ENCODE data around the gene SPDYE4.
"Not testable (repeated sequence)": the region's sequence is repeated elsewhere in the genome, so short reads cannot be mapped to it uniquely, and the experiment has no call there.

SPDYE4 gene

GRCh38 chr17:8758137-8758596 is at the start of gene SPDYE4:
SPDYE4 (minus strand) TSS chr17:8758546; CDS start chr17:8758382, 164 bp downstream.
- DNase-seq (ENCODE audit: low read depth in 1 of 2, low spot score in 1 of 2) = no peak

DNA sequence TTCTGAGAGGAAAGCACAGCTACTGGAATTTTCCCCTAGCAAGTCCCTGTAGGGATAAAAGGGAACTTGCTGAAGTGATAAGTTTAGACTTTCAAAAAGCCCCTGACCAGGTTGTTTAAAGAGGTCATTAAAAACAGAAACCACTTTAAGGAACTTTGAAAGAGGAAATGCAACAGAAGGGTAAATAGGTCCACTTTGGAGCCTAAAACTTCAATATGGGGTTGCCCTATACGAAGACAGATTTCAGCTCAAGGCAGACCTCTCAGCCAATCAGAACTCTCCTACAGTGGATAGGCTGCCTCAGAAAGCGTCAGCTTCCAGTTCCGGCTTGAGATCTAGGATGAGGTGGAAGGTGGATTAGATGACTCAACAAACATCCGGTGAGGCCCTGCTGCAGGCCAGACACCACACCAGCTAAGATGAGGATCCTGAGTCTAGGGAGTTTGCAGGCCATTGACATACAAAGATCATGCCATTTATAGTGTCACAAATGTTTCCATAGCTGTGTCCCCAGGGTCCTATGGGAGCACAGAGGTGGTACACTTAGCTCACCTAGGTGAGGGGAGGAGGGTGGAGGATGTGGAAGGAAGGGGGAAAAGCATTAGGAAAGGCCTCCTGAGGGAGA is 48.7 kb upstream of the SPDYE4 start:
- no peak for DNase-seq (ENCODE audit: low read depth in 1 of 2, low spot score in 1 of 2)

GRCh38 chr17:8806253-8806925 is 48.0 kb upstream of the SPDYE4 start:
- no peak for DNase-seq (ENCODE audit: low read depth in 1 of 2, low spot score in 1 of 2)

- DNase-seq (ENCODE audit: low read depth in 1 of 2, low spot score in 1 of 2) = not testable (repeated sequence)
These were observed 47.0 kb upstream of the SPDYE4 start for GRCh38 chr17:8805396-8805795.

- no peak for DNase-seq (ENCODE audit: low read depth in 1 of 2, low spot score in 1 of 2)
These were observed 45.4 kb upstream of the SPDYE4 start for GRCh38 chr17:8803531-8804420.

DNA sequence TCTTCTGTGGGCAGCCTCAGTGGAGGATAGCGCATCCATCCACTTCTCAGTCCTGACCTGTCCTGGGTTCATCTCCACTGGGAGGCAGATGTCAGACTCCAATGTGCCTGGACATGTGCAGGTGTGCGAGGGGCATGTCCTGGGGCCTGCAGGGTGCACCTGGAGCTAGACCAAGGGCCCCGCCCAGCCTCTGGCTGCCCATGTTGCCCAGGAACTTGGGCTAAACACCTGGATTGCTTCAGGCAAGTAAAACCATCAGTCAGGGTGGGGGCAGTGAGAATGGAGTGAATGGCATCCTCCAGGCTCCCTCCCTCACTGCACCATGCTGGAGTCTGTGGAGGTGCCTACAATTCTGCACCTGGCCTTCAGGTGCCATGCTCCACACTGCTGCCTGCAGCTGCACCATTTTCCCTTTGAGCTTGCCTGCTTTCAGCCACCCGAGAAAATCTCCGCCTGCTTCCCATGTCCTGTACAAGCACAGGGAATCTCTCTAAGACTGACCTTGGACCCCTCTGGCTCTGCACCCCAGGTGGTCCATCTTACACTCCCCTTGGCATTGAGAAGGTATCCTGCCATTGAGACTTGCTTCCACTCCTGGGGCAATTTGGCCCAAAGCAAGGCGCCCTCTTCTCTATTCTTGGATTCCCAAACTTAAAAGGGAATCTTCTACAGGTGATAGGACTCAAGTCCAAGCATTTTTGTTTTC is 42.9 kb upstream of the SPDYE4 start:
- no peak for DNase-seq (ENCODE audit: low read depth in 1 of 2, low spot score in 1 of 2)

DNA sequence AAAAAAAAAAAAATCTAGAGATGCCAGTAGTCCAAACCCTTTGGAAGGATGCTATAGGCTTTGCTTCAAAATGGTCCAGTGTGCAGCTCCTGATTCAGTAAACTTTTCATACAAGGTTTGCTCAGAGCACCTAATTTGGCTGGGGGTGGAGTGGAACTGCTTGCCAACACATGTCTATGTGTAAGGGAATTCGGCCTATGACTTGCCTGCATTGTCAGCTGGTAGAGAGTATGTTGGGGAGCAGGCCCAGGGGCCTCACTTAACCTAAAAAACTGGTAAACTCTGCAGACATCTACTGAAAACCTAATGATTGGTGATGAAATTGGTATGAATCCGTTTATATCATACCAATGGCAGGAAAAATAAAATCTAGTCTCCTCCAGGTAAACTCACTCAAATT is 42.3 kb upstream of the SPDYE4 start:
- no peak for DNase-seq (ENCODE audit: low read depth in 1 of 2, low spot score in 1 of 2)

DNA sequence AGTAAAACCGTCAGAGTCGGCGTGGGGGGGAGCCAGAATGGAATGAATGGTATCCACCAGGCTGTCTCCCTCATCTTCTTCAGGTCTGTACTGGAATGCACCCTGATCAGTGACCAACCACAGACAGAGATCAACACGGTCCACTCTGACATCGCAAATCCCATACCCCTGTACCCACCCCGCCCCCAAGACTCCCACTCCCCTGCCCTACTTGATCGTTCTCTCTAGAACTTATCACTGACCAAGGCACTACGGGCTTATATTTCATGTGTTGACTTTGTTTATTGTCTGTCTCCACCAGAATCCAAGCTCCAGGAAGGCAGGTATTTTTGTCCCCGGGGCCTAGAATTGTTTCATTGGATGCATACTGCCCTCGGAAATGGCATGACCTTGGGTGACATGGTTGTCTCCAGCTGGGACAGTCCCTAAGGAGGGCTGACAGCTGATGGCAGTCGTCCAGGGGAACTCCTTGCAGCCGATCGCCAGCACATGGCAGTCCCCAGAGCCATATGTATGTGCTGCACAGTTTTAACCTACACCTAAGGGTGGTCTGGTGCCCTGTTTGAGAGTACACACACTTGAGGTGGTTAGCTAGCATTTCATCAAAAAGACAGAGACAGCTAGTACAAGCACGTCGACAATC is 41.3 kb upstream of the SPDYE4 start:
- DNase-seq (ENCODE audit: low read depth in 1 of 2, low spot score in 1 of 2) = no peak

GRCh38 chr17:8798846-8799569 is 40.7 kb upstream of the SPDYE4 start, which contains the start of gene MFSD6L:
MFSD6L (minus strand) TSS chr17:8799365; CDS start chr17:8799120, 245 bp downstream.
- no peak for DNase-seq (ENCODE audit: low read depth in 1 of 2, low spot score in 1 of 2)

DNA sequence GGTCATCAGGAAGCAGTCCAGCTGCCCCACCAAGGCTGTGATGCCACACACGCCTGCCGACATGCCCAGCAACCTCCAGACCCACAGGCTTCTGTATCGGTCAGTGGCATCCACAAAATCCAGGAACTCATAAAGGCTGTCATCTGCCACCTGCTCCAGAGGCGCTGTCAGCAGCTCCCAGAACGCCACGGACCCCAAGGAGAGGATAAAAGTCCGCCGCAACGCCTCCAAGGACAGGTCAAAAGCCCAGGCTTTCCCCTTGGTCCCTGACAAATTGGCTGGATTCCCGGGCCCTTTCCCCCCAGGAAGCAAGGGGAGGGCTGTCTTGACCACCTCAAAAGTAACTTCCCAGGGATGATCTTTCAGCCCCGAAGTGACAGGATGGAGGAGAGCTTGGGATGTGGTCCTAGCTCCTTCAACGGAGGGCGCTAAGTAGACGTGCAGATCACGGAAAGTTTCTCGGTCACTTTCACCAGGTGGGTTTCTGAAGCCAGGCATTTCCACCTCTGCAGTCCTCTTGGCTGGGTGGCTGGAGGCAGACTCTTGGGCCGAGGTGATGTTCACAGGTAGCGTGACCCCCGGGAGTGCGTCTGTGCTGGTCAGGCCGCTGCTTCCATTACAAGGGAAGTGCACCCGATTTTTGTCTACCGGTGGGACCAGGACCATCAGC is 40.0 kb upstream of the SPDYE4 start:
- no peak for DNase-seq (ENCODE audit: low read depth in 1 of 2, low spot score in 1 of 2)

GRCh38 chr17:8797621-8798175 is 39.4 kb upstream of the SPDYE4 start:
- DNase-seq (ENCODE audit: low read depth in 1 of 2, low spot score in 1 of 2) = no peak

DNA sequence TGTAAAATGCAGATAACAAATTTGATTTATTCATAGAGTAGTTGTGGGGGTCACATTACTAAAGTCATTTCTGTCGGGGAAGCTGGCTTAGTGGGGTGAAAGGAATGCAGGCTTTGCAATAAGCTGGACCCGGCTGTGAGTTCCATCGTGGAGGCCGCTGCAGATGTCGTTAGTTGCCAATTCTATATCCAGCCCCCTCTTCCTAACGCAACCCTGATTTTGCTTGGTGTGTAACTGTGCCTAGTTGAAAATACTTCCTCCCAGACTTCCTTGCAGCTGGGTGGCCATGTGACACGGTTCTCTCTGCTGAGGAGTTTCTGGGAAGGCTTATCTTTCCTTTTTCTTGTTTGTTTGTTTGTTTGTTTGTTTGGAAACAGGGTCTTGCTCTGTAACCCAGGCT is 36.3 kb upstream of the SPDYE4 start:
- no peak for DNase-seq (ENCODE audit: low read depth in 1 of 2, low spot score in 1 of 2)

DNA sequence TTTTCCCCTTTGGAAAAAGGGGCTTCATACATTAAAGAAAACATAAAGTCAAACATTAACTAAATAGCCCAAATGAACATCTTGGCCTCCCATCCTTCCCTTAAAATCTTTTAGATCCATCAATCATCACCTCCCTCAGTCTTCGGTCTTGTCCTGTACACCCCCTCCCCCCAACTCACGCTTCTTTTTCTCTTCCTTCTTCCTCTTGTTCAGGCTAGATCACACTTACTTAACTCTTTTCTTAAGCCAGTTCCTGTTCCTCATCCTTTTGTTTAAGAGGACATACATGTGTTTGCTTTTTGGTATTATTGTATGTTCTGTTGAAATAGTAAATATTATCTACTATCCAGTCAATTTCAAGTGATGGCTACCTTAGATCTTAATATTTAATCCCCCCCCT is 35.3 kb upstream of the SPDYE4 start:
- no peak for DNase-seq (ENCODE audit: low read depth in 1 of 2, low spot score in 1 of 2)

DNA sequence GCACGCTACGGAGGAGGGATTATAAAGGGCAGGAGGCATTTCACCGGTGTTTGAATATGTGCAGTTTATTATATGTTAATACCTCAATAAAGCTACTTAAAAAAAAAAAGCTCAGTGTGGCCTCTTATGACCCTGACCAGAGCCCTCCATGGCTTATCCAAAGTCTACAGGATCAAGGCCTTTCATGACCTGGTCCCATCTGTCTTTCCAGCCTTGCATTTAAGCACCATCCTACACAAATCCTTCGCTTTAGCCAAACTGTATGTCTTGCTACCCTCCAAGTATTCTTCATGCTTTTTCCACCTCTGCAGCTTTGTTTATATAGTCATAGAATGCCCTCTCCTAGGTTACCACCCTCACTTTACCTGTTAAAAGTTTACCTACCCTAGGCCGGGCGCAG is 34.3 kb upstream of the SPDYE4 start:
- no peak for DNase-seq (ENCODE audit: low read depth in 1 of 2, low spot score in 1 of 2)

DNA sequence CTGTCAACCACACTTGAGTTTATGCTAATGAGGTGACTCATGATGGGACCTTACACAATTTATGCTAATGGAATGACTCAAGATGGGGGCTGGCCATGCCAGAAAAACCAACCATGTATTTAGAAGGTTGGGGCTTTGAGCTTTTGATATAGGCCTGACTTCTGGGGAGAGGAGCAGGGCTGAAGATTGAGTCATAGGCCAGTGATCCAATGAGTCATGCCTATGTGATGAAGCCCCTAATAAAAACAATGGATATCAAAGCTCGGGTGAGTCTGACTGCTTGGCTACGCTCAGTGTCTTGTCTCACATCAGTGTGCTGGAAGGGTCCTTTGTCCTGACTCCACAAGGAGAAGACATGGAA is 33.5 kb upstream of the SPDYE4 start:
- no peak for DNase-seq (ENCODE audit: low read depth in 1 of 2, low spot score in 1 of 2)

DNA sequence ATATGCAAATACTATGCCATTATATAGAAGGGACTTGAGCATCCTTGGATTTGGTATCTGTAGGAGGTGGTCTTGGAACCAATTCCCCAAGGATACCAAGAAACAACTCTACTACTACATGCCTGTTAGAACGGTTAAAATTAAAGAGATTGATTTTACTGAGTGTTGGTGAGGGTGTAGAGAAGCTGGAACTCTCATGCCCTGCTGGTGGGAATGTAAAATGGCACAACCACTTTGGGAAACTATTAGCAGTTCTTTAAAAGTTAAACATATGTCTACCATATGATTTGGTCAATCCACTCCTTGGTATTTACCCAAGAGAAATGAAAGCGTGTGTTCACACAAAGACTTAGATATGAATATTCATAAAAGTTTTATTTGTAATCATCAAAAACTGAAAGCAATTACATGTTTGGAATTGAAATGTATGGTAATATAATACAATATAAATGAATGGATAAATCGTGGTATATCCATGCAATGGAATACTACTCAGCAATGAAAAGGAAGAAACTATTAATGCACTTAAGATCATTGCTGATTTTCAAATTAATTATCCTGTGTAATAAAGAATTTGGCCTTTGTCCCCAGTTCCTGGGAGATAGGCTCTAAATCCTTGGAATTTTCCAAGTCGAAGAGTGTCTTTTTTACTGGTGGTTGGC is 33.0 kb upstream of the SPDYE4 start:
- DNase-seq (ENCODE audit: low read depth in 1 of 2, low spot score in 1 of 2) = no peak

DNA sequence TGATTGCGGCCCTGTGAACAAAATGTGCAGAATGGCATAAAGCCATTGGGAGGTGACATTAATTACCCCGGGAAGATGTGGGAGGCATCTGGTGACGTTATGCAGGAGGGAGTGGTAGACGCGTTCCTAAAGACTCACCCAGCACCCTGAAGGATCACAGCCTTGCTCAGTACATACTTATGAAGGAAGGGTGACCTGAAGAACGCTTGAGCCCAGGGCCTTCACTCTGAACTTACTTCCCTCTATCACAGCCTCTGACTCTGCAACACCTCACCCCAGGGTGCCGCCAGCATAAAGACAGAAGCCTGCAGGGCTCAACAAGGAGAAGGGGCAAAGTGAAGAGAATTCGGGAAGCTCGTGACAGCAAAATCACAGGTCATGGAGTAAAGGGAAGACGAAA is 31.4 kb upstream of the SPDYE4 start:
- no peak for DNase-seq (ENCODE audit: low read depth in 1 of 2, low spot score in 1 of 2)

DNA sequence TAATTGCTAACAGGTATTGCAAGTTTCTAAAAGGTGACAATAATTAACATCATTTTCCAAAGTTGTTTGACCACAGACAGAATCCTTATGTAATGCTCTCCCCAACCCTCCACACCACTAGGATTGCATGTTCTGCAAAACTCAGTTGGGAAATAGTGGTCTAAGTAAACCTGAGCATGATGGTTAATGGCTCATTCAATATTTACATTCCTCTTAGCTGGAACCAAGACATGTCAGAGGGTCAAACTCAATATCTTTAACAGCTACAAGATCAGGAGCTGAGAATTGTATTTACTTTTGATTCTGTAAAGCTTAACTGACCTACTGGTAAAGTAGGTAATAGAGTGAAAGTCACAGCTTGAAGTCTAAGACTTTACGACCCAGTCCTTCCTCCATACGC is 30.7 kb upstream of the SPDYE4 start:
- no peak for DNase-seq (ENCODE audit: low read depth in 1 of 2, low spot score in 1 of 2)

All from activated CD4-positive, alpha-beta T cell treated with anti-CD3 and anti-CD28 coated beads, Interleukin-2, amount 50 U/mL, for 24 hours (primary cell).